Measurements from ENCODE around the gene ANKRD33B. TPM values are rescaled to one million over a fixed set of nuclear protein-coding genes. Genes with fewer than 3 reads are reported as not detected.

The ANKRD33B gene
- total RNA-seq, 1 experiment from 2014 or later = 10.9 TPM

GRCh38 chr5:10545084-10545483, 18.8 kb upstream of the ANKRD33B start:
- Histone ChIP-seq H3K9me3 (ENCODE audit: control insufficient read depth in 1 of 2, insufficient read depth in 1 of 2, low read depth in 1 of 2, low read length in 2 of 2) (peaks cover 0 to 11% of the 10 kb centered on the region in 2 experiments; a peak in 1 of 4 replicates), H2AFZ (ENCODE audit: low read depth, low read length, poor library complexity, severe bottlenecking) (no peak overlapping the region), H3K79me2 (ENCODE audit: insufficient read depth, low read length) (no peaks in the 10 kb centered on the region), H4K20me1 (ENCODE audit: insufficient read depth) (no peaks in the 10 kb centered on the region), H3K27ac (ENCODE audit: low read depth, low read length) (no peak overlapping the region), H3K9me2 (ENCODE audit: insufficient read depth) (no peaks in the 10 kb centered on the region), H3K4me1 (ENCODE audit: control insufficient read depth in 1 of 2, insufficient read depth in 2 of 2, low read length in 2 of 2) (peaks cover 3 to 8% of the 10 kb centered on the region in 2 experiments), H3K9ac (ENCODE audit: low read length) (no peak overlapping the region), H3K36me3 (ENCODE audit: control insufficient read depth in 1 of 2, insufficient read depth in 2 of 2, low read length in 2 of 2) (no peaks in the 10 kb centered on the region), H3K27me3 (ENCODE audit: insufficient read depth, low read length) (no peaks in the 10 kb centered on the region), H3K4me3 (replicated peaks in 1 of 2; ENCODE audit: low read depth in 1 of 2, low read length in 2 of 2) (no peak overlapping the region), H3K4me2 (ENCODE audit: low read length) (no peak overlapping the region)
- DNase-seq (ENCODE audit: low read depth, low spot score) (no peak), ATAC-seq (no peak)
- ChIA-PET RAD21 (ENCODE audit: low non-redundant PET in 1 of 2, low total read pairs in 2 of 2, uncharacterized antibody in 2 of 2, unreplicated experiment in 2 of 2) (no interaction called here), POLR2A (no interaction called here), CTCF (interaction anchor here (0.6 to 0.7 kb wide), 3 partner anchors 10 to 457 kb away, joined by 3 read pairs; no protein-coding TSS in a partner anchor)
- TF ChIP-seq MAX (IDR thresholded peaks at IDR 0.05) = no peak
- TF ChIP-seq ATF3 (IDR thresholded peaks at IDR 0.05) = no peak
- TF ChIP-seq ZNF274 (IDR thresholded peaks at IDR 0.05; ENCODE audit: low read depth, low read length) = no peak
- no peak for TF ChIP-seq POLR2AphosphoS5 (IDR thresholded peaks at IDR 0.05; ENCODE audit: low read depth, low read length)
- no peak for TF ChIP-seq JUND (IDR thresholded peaks at IDR 0.05)
- intact Hi-C loops (cut with micrococcal nuclease) = no loop called here
- BruUV-seq (replicated peaks) = no TSS peak

DNA sequence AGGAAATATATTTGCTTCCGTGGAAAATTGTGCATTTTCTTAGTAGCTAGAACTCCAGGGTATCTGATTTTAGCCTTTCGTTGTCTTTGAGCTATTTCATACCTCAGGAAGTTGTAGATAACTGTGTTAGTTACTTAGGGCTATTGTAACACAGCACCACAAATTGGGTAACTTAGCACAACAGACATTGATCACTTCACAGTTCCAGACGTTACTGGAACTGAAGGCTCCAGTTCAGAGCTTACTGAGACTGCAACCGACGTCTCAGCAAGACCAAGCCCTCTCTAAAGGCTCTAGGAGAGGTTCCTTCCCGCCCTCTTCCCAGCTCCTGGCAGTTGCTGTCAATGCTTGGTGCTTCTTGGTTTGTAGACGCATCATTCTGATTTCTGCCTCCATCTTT, 17.7 kb upstream of the ANKRD33B start:
- CTCF ChIA-PET = no interaction called here
- H4K20me1 ChIP-seq (ENCODE audit: insufficient read depth) = no peaks in the 10 kb centered on the region
- H3K79me2 ChIP-seq (ENCODE audit: insufficient read depth, low read length) = no peaks in the 10 kb centered on the region
- no peaks in the 10 kb centered on the region for H3K27me3 ChIP-seq (ENCODE audit: insufficient read depth, low read length)
- no peak overlapping the region for H3K4me2 ChIP-seq (ENCODE audit: low read length)
- H2AFZ ChIP-seq (ENCODE audit: low read depth, low read length, poor library complexity, severe bottlenecking) = no peak overlapping the region
- peaks cover 0 to 11% of the 10 kb centered on the region in 2 experiments; a peak in 1 of 4 replicates for H3K9me3 ChIP-seq (ENCODE audit: control insufficient read depth in 1 of 2, insufficient read depth in 1 of 2, low read depth in 1 of 2, low read length in 2 of 2)
- ATAC-seq (no peak), DNase-seq (ENCODE audit: low read depth, low spot score) (no peak)
- POLR2A ChIA-PET = no interaction called here
- H3K4me3 ChIP-seq (replicated peaks in 1 of 2; ENCODE audit: low read depth in 1 of 2, low read length in 2 of 2) = no peak overlapping the region
- intact Hi-C loops (cut with micrococcal nuclease) = no loop called here
- H3K27ac ChIP-seq (ENCODE audit: low read depth, low read length) = no peak overlapping the region
- no peaks in the 10 kb centered on the region for H3K9me2 ChIP-seq (ENCODE audit: insufficient read depth)
- BruUV-seq (replicated peaks) = no TSS peak
- RAD21 ChIA-PET (ENCODE audit: low non-redundant PET in 1 of 2, low total read pairs in 2 of 2, uncharacterized antibody in 2 of 2, unreplicated experiment in 2 of 2) = no interaction called here
- H3K4me1 ChIP-seq (ENCODE audit: control insufficient read depth in 1 of 2, insufficient read depth in 2 of 2, low read length in 2 of 2) = peaks cover 14 to 19% of the 10 kb centered on the region in 2 experiments
- no peak overlapping the region for H3K9ac ChIP-seq (ENCODE audit: low read length)
- H3K36me3 ChIP-seq (ENCODE audit: control insufficient read depth in 1 of 2, insufficient read depth in 2 of 2, low read length in 2 of 2) = no peaks in the 10 kb centered on the region
- no peak for TF ChIP-seq POLR2A (IDR thresholded peaks at IDR 0.05; ENCODE audit: borderline replicate concordance, extremely low read depth, insufficient read depth, insufficient read length)
- no peak for TF ChIP-seq POLR2AphosphoS5 (IDR thresholded peaks at IDR 0.05; ENCODE audit: low read depth, low read length)
- TF ChIP-seq JUND (IDR thresholded peaks at IDR 0.05) = no peak
- TF ChIP-seq, protein P1, sequence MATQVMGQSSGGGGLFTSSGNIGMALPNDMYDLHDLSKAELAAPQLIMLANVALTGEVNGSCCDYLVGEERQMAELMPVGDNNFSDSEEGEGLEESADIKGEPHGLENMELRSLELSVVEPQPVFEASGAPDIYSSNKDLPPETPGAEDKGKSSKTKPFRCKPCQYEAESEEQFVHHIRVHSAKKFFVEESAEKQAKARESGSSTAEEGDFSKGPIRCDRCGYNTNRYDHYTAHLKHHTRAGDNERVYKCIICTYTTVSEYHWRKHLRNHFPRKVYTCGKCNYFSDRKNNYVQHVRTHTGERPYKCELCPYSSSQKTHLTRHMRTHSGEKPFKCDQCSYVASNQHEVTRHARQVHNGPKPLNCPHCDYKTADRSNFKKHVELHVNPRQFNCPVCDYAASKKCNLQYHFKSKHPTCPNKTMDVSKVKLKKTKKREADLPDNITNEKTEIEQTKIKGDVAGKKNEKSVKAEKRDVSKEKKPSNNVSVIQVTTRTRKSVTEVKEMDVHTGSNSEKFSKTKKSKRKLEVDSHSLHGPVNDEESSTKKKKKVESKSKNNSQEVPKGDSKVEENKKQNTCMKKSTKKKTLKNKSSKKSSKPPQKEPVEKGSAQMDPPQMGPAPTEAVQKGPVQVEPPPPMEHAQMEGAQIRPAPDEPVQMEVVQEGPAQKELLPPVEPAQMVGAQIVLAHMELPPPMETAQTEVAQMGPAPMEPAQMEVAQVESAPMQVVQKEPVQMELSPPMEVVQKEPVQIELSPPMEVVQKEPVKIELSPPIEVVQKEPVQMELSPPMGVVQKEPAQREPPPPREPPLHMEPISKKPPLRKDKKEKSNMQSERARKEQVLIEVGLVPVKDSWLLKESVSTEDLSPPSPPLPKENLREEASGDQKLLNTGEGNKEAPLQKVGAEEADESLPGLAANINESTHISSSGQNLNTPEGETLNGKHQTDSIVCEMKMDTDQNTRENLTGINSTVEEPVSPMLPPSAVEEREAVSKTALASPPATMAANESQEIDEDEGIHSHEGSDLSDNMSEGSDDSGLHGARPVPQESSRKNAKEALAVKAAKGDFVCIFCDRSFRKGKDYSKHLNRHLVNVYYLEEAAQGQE (IDR thresholded peaks at IDR 0.05; ENCODE audit: low read depth) = no peak
- TF ChIP-seq FOSL1 (IDR thresholded peaks at IDR 0.05; ENCODE audit: low read depth) = no peak
- TF ChIP-seq ZNF274 (IDR thresholded peaks at IDR 0.05; ENCODE audit: low read depth, low read length) = no peak
- no peak for TF ChIP-seq RAD21 (IDR thresholded peaks at IDR 0.05; ENCODE audit: low read depth)
- no peak for TF ChIP-seq SP1 (IDR thresholded peaks at IDR 0.05; ENCODE audit: low read depth)
- no peak for TF ChIP-seq TCF7L2 (IDR thresholded peaks at IDR 0.05; ENCODE audit: borderline replicate concordance, extremely low read depth, insufficient read depth, insufficient read length)
- TF ChIP-seq SIN3A (IDR thresholded peaks at IDR 0.05; ENCODE audit: low read depth) = no peak
- TF ChIP-seq SRF (IDR thresholded peaks at IDR 0.05; ENCODE audit: low read depth) = no peak
- no peak for TF ChIP-seq EGR1 (IDR thresholded peaks at IDR 0.05; ENCODE audit: low read depth)
- TF ChIP-seq YY1 (IDR thresholded peaks at IDR 0.05; ENCODE audit: extremely low read depth, insufficient replicate concordance, low read depth, low read length) = no peak
- no peak for TF ChIP-seq ELF1 (IDR thresholded peaks at IDR 0.05; ENCODE audit: borderline replicate concordance, low read depth)
- TF ChIP-seq CEBPB (IDR thresholded peaks at IDR 0.05; ENCODE audit: low read depth) = no peak

Measured in HCT116 (cell line).